IMR-90 (cell line): Measurements from ENCODE around the gene SNCA. TPM values are rescaled to one million over a fixed set of nuclear protein-coding genes. Genes with fewer than 3 reads are reported as not detected.

Experiments
- ATAC-seq: fragments of 200-7000 bp; cut with Tn5 transposase; 2 replicates; pipeline ENCODE4 v1.9.1; 2020; ENCODE audit warnings: low read depth, mild to moderate bottlenecking, moderate library complexity
- BruUV-seq: library from RNA; stranded (reverse); fragments of 400-500 nt; replicated peaks from 2 replicates; lab custom pipeline; 2021; lab: Mats Ljungman, UMichigan
- CTCF ChIA-PET: fragments of 300-600 bp; formaldehyde crosslinking; extraction: SDS; loops from one replicate; lab custom pipeline; 2021; ENCODE audit warnings: antibody characterized with exemption; lab: Yijun Ruan, JAX
- POLR2A ChIA-PET: fragments of 300-600 bp; sonication (Branson Sonifier 250); formaldehyde crosslinking; loops from one replicate; lab custom pipeline; 2022; ENCODE audit warnings: antibody characterized with exemption; ENCODE audit not compliant: unreplicated experiment; lab: Charles Lee
- DNase-seq: peaks from one replicate; pipeline ENCODE4 v3.0.0; 2013
- H2AFZ ChIP-seq: replicated peaks from 2 replicates; pipeline ENCODE3; 2013; ENCODE audit warnings: low read length, mild to moderate bottlenecking; ENCODE audit not compliant: poor library complexity
- H2AK5ac ChIP-seq: 2 replicates; pipeline ENCODE4 v1.6.1; 2013; ENCODE audit warnings: low read depth, low read length, inconsistent platforms
- H2AK9ac ChIP-seq: replicated peaks from 2 replicates; pipeline ENCODE3; 2013; ENCODE audit warnings: mild to moderate bottlenecking, low read depth, low read length, moderate library complexity; ENCODE audit not compliant: poor library complexity
- H2BK120ac ChIP-seq: 2 replicates; pipeline ENCODE4 v1.6.1; 2013; ENCODE audit warnings: low read depth, low read length, inconsistent platforms
- H2BK15ac ChIP-seq: 3 replicates; pipeline ENCODE4 v1.6.1; 2013; ENCODE audit warnings: low read depth, low read length, inconsistent platforms
- H2BK20ac ChIP-seq: 2 replicates; pipeline ENCODE4 v1.6.1; 2013; ENCODE audit warnings: low read depth, mild to moderate bottlenecking, inconsistent platforms, low read length, moderate library complexity
- H2BK5ac ChIP-seq: 2 replicates; pipeline ENCODE4 v1.6.1; 2013; ENCODE audit warnings: mild to moderate bottlenecking, low read depth, low read length, inconsistent platforms; ENCODE audit not compliant: poor library complexity, severe bottlenecking
- H3K14ac ChIP-seq: replicated peaks from 2 replicates; pipeline ENCODE4 v1.6.1; 2013; ENCODE audit warnings: low read depth, low read length, inconsistent platforms
- H3K18ac ChIP-seq: 2 replicates; pipeline ENCODE4 v1.6.1; 2013; ENCODE audit warnings: low read depth, low read length, control low read depth
- H3K23ac ChIP-seq: 2 replicates; pipeline ENCODE4 v1.6.1; 2013; ENCODE audit warnings: low read depth, low read length, inconsistent platforms
- H3K27ac ChIP-seq: 2 replicates; pipeline ENCODE4 v1.5.1; 2013; ENCODE audit warnings: mild to moderate bottlenecking, control low read depth, low read length; ENCODE audit not compliant: insufficient read depth
- H3K27me3 ChIP-seq: 2 replicates; pipeline ENCODE4 v1.6.1; 2013; ENCODE audit warnings: low read length; ENCODE audit not compliant: control insufficient read depth, insufficient read depth
- H3K36me3 ChIP-seq: 2 replicates; pipeline ENCODE4 v1.6.1; 2013; ENCODE audit warnings: low read length, mixed read lengths; ENCODE audit not compliant: control insufficient read depth, insufficient read depth
- H3K4ac ChIP-seq: 2 replicates; pipeline ENCODE4 v1.6.1; 2013; ENCODE audit warnings: low read depth, low read length, inconsistent platforms
- H3K4me1 ChIP-seq: 2 replicates; pipeline ENCODE4 v1.6.1; 2013; ENCODE audit warnings: low read length, mixed read lengths; ENCODE audit not compliant: control insufficient read depth, insufficient read depth
- H3K4me2 ChIP-seq: 2 replicates; pipeline ENCODE4 v1.6.1; 2013; ENCODE audit warnings: low read depth, mild to moderate bottlenecking, control low read depth, low read length, moderate library complexity
- H3K4me3 ChIP-seq: 2 replicates; pipeline ENCODE4 v1.5.1; 2013; ENCODE audit warnings: low read depth, mild to moderate bottlenecking, control low read depth, low read length, moderate library complexity; ENCODE audit not compliant: insufficient read depth
- H3K56ac ChIP-seq: 2 replicates; pipeline ENCODE4 v1.6.1; 2013; ENCODE audit warnings: low read length, inconsistent platforms; ENCODE audit not compliant: insufficient read depth; ENCODE audit errors: extremely low read depth
- H3K79me1 ChIP-seq, 2 experiments: 2 replicates each; pipeline ENCODE4 v1.6.1; 2013; ENCODE audit warnings: low read length in 2 of 2, inconsistent platforms in 1 of 2, low read depth in 1 of 2
- H3K9ac ChIP-seq: 2 replicates; pipeline ENCODE4 v1.6.1; 2013; ENCODE audit warnings: low read depth, low read length, control low read depth
- H3K9me1 ChIP-seq: 2 replicates; pipeline ENCODE4 v1.6.1; 2013; ENCODE audit warnings: low read length, inconsistent platforms; ENCODE audit not compliant: insufficient read depth
- H3K9me3 ChIP-seq: 2 replicates; pipeline ENCODE4 v1.6.1; 2013; ENCODE audit warnings: low read length; ENCODE audit not compliant: control insufficient read depth, insufficient read depth
- H4K20me1 ChIP-seq: 2 replicates; pipeline ENCODE4 v1.6.1; 2013; ENCODE audit warnings: low read length, inconsistent platforms; ENCODE audit not compliant: insufficient read depth
- H4K5ac ChIP-seq: 2 replicates; pipeline ENCODE4 v1.6.1; 2013; ENCODE audit warnings: mild to moderate bottlenecking, low read depth, low read length, control low read depth
- H4K8ac ChIP-seq, 2 experiments: 2 replicates each; pipeline ENCODE4 v1.6.1; 2013; ENCODE audit warnings: low read depth in 2 of 2, low read length in 2 of 2, control low read depth in 1 of 2, inconsistent platforms in 1 of 2
- H4K91ac ChIP-seq: 2 replicates; pipeline ENCODE4 v1.6.1; 2013; ENCODE audit warnings: low read depth, low read length, inconsistent platforms; ENCODE audit not compliant: insufficient read depth
- MXI1 ChIP-seq: IDR thresholded peaks from 2 replicates; pipeline ENCODE4 v1.6.1; 2012; ENCODE audit warnings: low read depth, mild to moderate bottlenecking, low read length, moderate library complexity, borderline replicate concordance
- RFX5 ChIP-seq: IDR thresholded peaks from 2 replicates; pipeline ENCODE4 v1.8.0; 2012; ENCODE audit warnings: low read depth, mild to moderate bottlenecking, low read length, moderate library complexity
- WGBS, 2 experiments: methylation state at CpG; one replicate each; pipeline versions ENCODE4 v1.1.5 to v1.1.7; 2013; ENCODE audit warnings: missing lambda C conversion rate in 2 of 2; ENCODE audit not compliant: insufficient read length in 1 of 2; ENCODE audit errors: extremely low coverage in 2 of 2; 5-methylcytosine and 5-hydroxymethylcytosine counted together
- dilution Hi-C: fragments of 300-500 bp; cut with HindIII; formaldehyde crosslinking; loops from one replicate; pipeline ENCODE4 v1.14.3; 2018; ENCODE audit warnings: low sequenced_read_pairs; ENCODE audit not compliant: unreplicated experiment
- in situ Hi-C: fragments of 300-500 bp; cut with MboI; formaldehyde crosslinking; loops from 3 replicates; pipeline ENCODE4 v1.14.3; 2019; ENCODE audit warnings: low sequenced_read_pairs, inconsistent platforms, mixed read lengths
- intact Hi-C: fragments of 100-400 bp; cut with micrococcal nuclease; formaldehyde crosslinking; loops from 2 replicates; pipeline ENCODE4 v1.10.0; 2022
- polyA plus RNA-seq, 3 experiments: library from polyadenylated mRNA; depleted of rRNA; stranded (reverse); fragments of >200 nt; gene quantifications; 2 replicates each; pipeline ENCODE4 v1.2.3, GENCODE V29; 2012; ENCODE audit warnings: low replicate concordance in 1 of 3
- total RNA-seq: library from RNA; depleted of rRNA; stranded (reverse); fragments of >200 nt; gene quantifications from 2 replicates; pipeline ENCODE4 v1.2.3, GENCODE V29; 2012
- TF ChIP-seq, protein P1 (sequence below): fragments of 150-350 bp; IDR thresholded peaks from 2 replicates; pipeline ENCODE4 v1.6.1; 2016; ENCODE audit warnings: low read depth, mild to moderate bottlenecking, low read length, moderate library complexity, borderline replicate concordance

SNCA gene
- total and polyA plus RNA-seq, 2 of the 4 experiments (the other 2 are of a cell fraction): 0.36 to 0.46 TPM

DNA sequence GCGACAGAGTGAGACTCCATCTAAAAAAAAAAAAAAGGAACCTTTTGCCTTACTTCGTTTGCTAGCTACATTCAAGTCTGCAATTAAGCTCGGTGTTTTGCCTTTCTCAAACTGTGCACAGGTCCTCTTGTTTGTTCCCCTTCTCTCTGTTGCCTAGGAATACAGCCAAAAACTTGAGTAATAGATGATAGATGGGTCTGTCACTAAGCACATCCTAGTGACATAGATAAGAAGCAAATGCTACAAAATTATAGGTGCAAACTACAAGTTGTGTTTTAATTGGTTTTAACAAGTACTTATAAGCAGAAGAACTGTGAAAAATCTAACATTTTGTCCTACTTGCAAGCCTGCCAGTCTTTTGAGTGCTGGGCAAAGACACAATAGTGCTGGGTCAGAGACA is 95.2 kb downstream of the SNCA start:
- Histone ChIP-seq H4K20me1 (no peaks in the 10 kb centered on the region), H3K23ac (no peak overlapping the region), H3K4me2 (no peak overlapping the region), H3K18ac (no peak overlapping the region), H4K91ac (no peak overlapping the region), H2BK120ac (no peak overlapping the region), H3K9me3 (no peaks in the 10 kb centered on the region), H3K27me3 (no peaks in the 10 kb centered on the region), H2BK20ac (no peak overlapping the region), H3K9ac (no peak overlapping the region), H3K56ac (no peak overlapping the region), H2AK5ac (no peak overlapping the region), H3K4me1 (no peaks in the 10 kb centered on the region), H4K5ac (no peak overlapping the region), H2AK9ac (no peak overlapping the region), H3K79me1 (no peaks in the 10 kb centered on the region), H3K27ac (no peak overlapping the region), H4K8ac (no peak overlapping the region), H3K4me3 (no peak overlapping the region), H3K4ac (no peak overlapping the region), H2BK15ac (no peak overlapping the region), H2AFZ (no peak overlapping the region), H3K36me3 (no peaks in the 10 kb centered on the region), H3K14ac (no peak overlapping the region), H2BK5ac (no peak overlapping the region), H3K9me1 (no peaks in the 10 kb centered on the region)
- POLR2A ChIA-PET: no interaction called here
- ATAC-seq (no peak), DNase-seq (no peak)
- dilution Hi-C loops: no loop called here
- intact Hi-C loops: no loop called here
- BruUV-seq: no TSS peak
- TF ChIP-seq, protein P1, sequence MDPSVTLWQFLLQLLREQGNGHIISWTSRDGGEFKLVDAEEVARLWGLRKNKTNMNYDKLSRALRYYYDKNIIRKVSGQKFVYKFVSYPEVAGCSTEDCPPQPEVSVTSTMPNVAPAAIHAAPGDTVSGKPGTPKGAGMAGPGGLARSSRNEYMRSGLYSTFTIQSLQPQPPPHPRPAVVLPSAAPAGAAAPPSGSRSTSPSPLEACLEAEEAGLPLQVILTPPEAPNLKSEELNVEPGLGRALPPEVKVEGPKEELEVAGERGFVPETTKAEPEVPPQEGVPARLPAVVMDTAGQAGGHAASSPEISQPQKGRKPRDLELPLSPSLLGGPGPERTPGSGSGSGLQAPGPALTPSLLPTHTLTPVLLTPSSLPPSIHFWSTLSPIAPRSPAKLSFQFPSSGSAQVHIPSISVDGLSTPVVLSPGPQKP: no peak
- TF ChIP-seq MXI1 (no peak), RFX5 (no peak)
- WGBS, 2 experiments: 100% methylated on average over 1 of the region's 3 CpGs; no CpG with 5 or more reads in 1 of the 2 experiments
- CTCF ChIA-PET: no interaction called here
- in situ Hi-C loops: no loop called here
